ENCODE results near the gene BLM. TPM values are rescaled to one million over a fixed set of nuclear protein-coding genes. Genes with fewer than 3 reads are reported as not detected.
A peak's percentile ranks its signal among the peaks of the same experiment; 100 is the strongest.

The BLM gene
- total and polyA plus RNA-seq, 8 donors, result 1.1 to 10.5 (median 2.6) TPM

- WGBS, 5 donors, result 84 to 95% (median 87%) methylated on average over 8 of the region's 8 CpGs
- TF ChIP-seq CTCF (IDR thresholded peaks at IDR 0.05) (no peak), POLR2A (IDR thresholded peaks at IDR 0.05) (no peak), EP300 (IDR thresholded peaks at IDR 0.05) (no peak), POLR2AphosphoS5 (IDR thresholded peaks at IDR 0.05) (no peak)
- intact Hi-C loops (cut with DNase I; ENCODE audit: low total_unique reads), result no loop called here
- no peak for DNase-seq
- Histone ChIP-seq H3K4me1 (peaks cover 0 to 2% (median 2%) of the 10 kb centered on the region in 4 donors), H3K27me3 (no peaks in the 10 kb centered on the region), H3K27ac (no peak overlapping the region), H3K9me3 (no peaks in the 10 kb centered on the region), H3K4me3 (no peak overlapping the region), H3K36me3 (no peaks in the 10 kb centered on the region)
Observed at GRCh38 chr15:90808517-90809235, 91.5 kb downstream of the BLM start.

- H3K36me3 ChIP-seq, result no peaks in the 10 kb centered on the region
- WGBS, 5 donors, result 90 to 94% (median 91%) methylated on average over 4 of the region's 4 CpGs
- intact Hi-C loops (cut with DNase I; ENCODE audit: low total_unique reads), result no loop called here
- no peak for TF ChIP-seq EP300 (IDR thresholded peaks at IDR 0.05)
- TF ChIP-seq CTCF (IDR thresholded peaks at IDR 0.05), result no peak
- no peak for TF ChIP-seq POLR2A (IDR thresholded peaks at IDR 0.05)
- TF ChIP-seq POLR2AphosphoS5 (IDR thresholded peaks at IDR 0.05), result no peak
- no peaks in the 10 kb centered on the region for H3K27me3 ChIP-seq
- H3K4me3 ChIP-seq, result no peak overlapping the region
- no peak for DNase-seq
- no peak overlapping the region for H3K27ac ChIP-seq
- H3K4me1 ChIP-seq, result peaks cover 7 to 11% (median 10%) of the 10 kb centered on the region in 4 donors
- H3K9me3 ChIP-seq, result no peaks in the 10 kb centered on the region
Observed at GRCh38 chr15:90809536-90809935, 92.4 kb downstream of the BLM start.

GRCh38 chr15:90810354-90810753, 93.2 kb downstream of the BLM start:
- WGBS, 5 donors, result 89 to 95% (median 94%) methylated on average over 4 of the region's 4 CpGs
- no peak overlapping the region for H3K4me3 ChIP-seq
- H3K9me3 ChIP-seq, result no peaks in the 10 kb centered on the region
- no peaks in the 10 kb centered on the region for H3K27me3 ChIP-seq
- no peaks in the 10 kb centered on the region for H3K36me3 ChIP-seq
- intact Hi-C loops (cut with DNase I; ENCODE audit: low total_unique reads), result no loop called here
- TF ChIP-seq POLR2AphosphoS5 (IDR thresholded peaks at IDR 0.05) (no peak), POLR2A (IDR thresholded peaks at IDR 0.05) (no peak), CTCF (IDR thresholded peaks at IDR 0.05) (no peak), EP300 (IDR thresholded peaks at IDR 0.05) (no peak)
- peaks cover 9 to 18% (median 13%) of the 10 kb centered on the region in 4 donors for H3K4me1 ChIP-seq
- no peak overlapping the region for H3K27ac ChIP-seq
- no peak for DNase-seq

GRCh38 chr15:90812171-90812957, 95.2 kb downstream of the BLM start:
- no peak for TF ChIP-seq EP300 (IDR thresholded peaks at IDR 0.05)
- no peak for TF ChIP-seq POLR2AphosphoS5 (IDR thresholded peaks at IDR 0.05)
- TF ChIP-seq CTCF (IDR thresholded peaks at IDR 0.05), result no peak
- no peak for TF ChIP-seq POLR2A (IDR thresholded peaks at IDR 0.05)
- Histone ChIP-seq H3K36me3 (no peaks in the 10 kb centered on the region), H3K4me1 (peaks cover 10 to 22% (median 14%) of the 10 kb centered on the region in 4 donors), H3K4me3 (no peak overlapping the region), H3K9me3 (no peaks in the 10 kb centered on the region), H3K27me3 (no peaks in the 10 kb centered on the region), H3K27ac (peak overlapping the region in 1 of 5 donors; percentile 58)
- intact Hi-C loops (cut with DNase I; ENCODE audit: low total_unique reads), result no loop called here
- DNase-seq, result no peak
- WGBS, 5 donors, result 87 to 92% (median 89%) methylated on average over 10 of the region's 10 CpGs
